HepG2 (cell line): ENCODE measurements around the gene GNG10. TPM values are rescaled to one million over a fixed set of nuclear protein-coding genes. Genes with fewer than 3 reads are reported as not detected.
A peak's percentile ranks its signal among the peaks of the same experiment; 100 is the strongest.

Experiments used
- AGO2 ChIP-seq: fragments of 200-400 bp; formaldehyde crosslinking; optimal IDR thresholded peaks from 2 replicates; pipeline ENCODE3; 2017; ENCODE audit warnings: mild to moderate bottlenecking, low read depth, low read length, moderate library complexity
- CEBPB ChIP-seq: IDR thresholded peaks from 2 replicates; pipeline ENCODE4 v1.6.1; 2011; ENCODE audit warnings: low read depth, low read length, improper control_type of control experiment, borderline replicate concordance
- GABPB1 ChIP-seq: IDR thresholded peaks from 2 replicates; pipeline ENCODE4 v1.6.1; 2016; ENCODE audit warnings: mild to moderate bottlenecking, missing genetic modification reagents, moderate library complexity, missing compliant biosample characterization
- PITX1 ChIP-seq: sonication (generic); formaldehyde crosslinking; IDR thresholded peaks from 2 replicates; pipeline ENCODE4 v1.5.1; 2020; ENCODE audit warnings: mild to moderate bottlenecking, missing genetic modification reagents
- RXRA ChIP-seq: sonication (generic); formaldehyde crosslinking; IDR thresholded peaks from 2 replicates; pipeline ENCODE4 v1.5.1; 2020; ENCODE audit warnings: missing genetic modification reagents
- TEAD3 ChIP-seq: optimal IDR thresholded peaks from 2 replicates; pipeline ENCODE3; 2016; ENCODE audit warnings: borderline replicate concordance
- YEATS4 ChIP-seq: sonication (generic); formaldehyde crosslinking; IDR thresholded peaks from 2 replicates; pipeline ENCODE4 v1.4.0; 2020; ENCODE audit warnings: missing genetic modification reagents, borderline replicate concordance
- ZFP90 ChIP-seq: sonication (generic); formaldehyde crosslinking; IDR thresholded peaks from 2 replicates; pipeline ENCODE4 v1.8.0; 2022; ENCODE audit warnings: missing genetic modification reagents, mild to moderate bottlenecking, inconsistent platforms, borderline replicate concordance
- ZNF263 ChIP-seq: sonication (generic); formaldehyde crosslinking; IDR thresholded peaks from 2 replicates; pipeline ENCODE4 v1.4.0; 2020; ENCODE audit warnings: missing genetic modification reagents
- ZNF350 ChIP-seq: sonication (generic); formaldehyde crosslinking; IDR thresholded peaks from 2 replicates; pipeline ENCODE4 v1.4.0; 2020; ENCODE audit warnings: mild to moderate bottlenecking, low read depth, missing genetic modification reagents, borderline replicate concordance
- ZNF713 ChIP-seq: sonication (generic); formaldehyde crosslinking; IDR thresholded peaks from 2 replicates; pipeline ENCODE4 v1.4.0; 2020; ENCODE audit warnings: mild to moderate bottlenecking, missing genetic modification reagents
- polyA plus RNA-seq, 8 experiments: library from polyadenylated mRNA; depleted of rRNA in 3 of 8; stranded (reverse) in 7 of 8; unstranded in 1 of 8; fragments of >200 nt; fragmentation: Illumina TruSeq in 4 of 8; extraction: Trizol in 4 of 8; gene quantifications; 2 replicates each; pipeline versions ENCODE4 v1.2.1 to v1.2.3, GENCODE V29; 2011 to 2016; ENCODE audit warnings: low read depth in 4 of 8, missing spikeins in 1 of 8, mixed read lengths in 1 of 8; ENCODE audit not compliant: insufficient read depth in 1 of 8
- total RNA-seq, 5 experiments: library from RNA; depleted of rRNA; stranded (reverse); fragments of >200 nt; fragmentation: Illumina TruSeq; extraction: Trizol; gene quantifications; 2 replicates each; pipeline ENCODE4 v1.2.3, GENCODE V29; 2016; ENCODE audit warnings: low read depth in 1 of 5
- TF ChIP-seq, protein P1 (sequence below): IDR thresholded peaks from 2 replicates; pipeline ENCODE4 v1.6.1; 2012; ENCODE audit warnings: low read length, improper control_type of control experiment
- TF ChIP-seq, protein P2 (sequence below): sonication (generic); formaldehyde crosslinking; IDR thresholded peaks from 2 replicates; pipeline ENCODE4 v1.4.0; 2020; ENCODE audit warnings: mild to moderate bottlenecking, missing genetic modification reagents
- TF ChIP-seq, protein P3 (sequence below): sonication (generic); formaldehyde crosslinking; IDR thresholded peaks from 2 replicates; pipeline ENCODE4 v1.4.0; 2020; ENCODE audit warnings: missing genetic modification reagents, borderline replicate concordance
- TF ChIP-seq, protein P4 (sequence below): sonication (generic); formaldehyde crosslinking; IDR thresholded peaks from 2 replicates; pipeline ENCODE4 v1.4.0; 2020; ENCODE audit warnings: missing genetic modification reagents, borderline replicate concordance

The GNG10 gene
- total and polyA plus RNA-seq, 2 of the 13 experiments (the other 11 are each of a cell fraction or from before 2014, with no cell fraction given), result 29.8 to 32.4 TPM

DNA sequence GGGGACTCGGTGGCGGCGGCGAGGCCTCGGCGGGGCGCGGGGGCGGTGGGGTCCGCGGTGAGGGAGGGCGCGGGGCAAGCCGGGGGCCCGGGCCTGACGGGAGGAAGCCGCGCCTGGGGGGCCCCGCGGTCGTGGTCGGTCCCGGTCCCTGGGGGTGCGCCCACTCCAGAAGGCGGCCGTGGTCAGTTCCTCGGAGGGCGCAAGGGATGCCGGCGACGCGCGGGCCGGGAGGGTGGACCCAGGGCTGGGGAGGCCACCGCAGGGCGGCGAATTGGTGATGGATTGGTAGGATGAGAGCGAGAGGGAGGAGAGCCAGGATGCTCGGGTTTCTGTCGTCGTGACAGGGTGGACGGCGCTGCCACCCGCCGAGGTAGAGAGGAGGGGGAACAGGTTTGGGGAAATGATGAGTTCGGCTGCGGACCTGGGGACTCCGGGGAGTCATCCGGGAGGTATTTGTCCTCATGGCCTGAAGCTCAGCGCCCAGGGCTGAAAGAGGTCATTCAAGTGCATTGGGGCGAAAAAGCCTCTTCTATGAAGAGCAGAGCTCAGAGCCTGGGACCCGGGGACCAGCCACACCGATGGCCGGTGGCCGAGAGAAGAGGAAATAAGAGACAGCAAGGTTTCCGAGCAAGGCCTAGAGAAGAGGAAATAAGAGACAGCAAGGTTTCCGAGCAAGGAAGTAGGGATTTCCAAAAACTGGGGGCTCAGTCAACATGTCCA, 557 bp downstream of the GNG10 start (continued):
- TF ChIP-seq, protein P1, sequence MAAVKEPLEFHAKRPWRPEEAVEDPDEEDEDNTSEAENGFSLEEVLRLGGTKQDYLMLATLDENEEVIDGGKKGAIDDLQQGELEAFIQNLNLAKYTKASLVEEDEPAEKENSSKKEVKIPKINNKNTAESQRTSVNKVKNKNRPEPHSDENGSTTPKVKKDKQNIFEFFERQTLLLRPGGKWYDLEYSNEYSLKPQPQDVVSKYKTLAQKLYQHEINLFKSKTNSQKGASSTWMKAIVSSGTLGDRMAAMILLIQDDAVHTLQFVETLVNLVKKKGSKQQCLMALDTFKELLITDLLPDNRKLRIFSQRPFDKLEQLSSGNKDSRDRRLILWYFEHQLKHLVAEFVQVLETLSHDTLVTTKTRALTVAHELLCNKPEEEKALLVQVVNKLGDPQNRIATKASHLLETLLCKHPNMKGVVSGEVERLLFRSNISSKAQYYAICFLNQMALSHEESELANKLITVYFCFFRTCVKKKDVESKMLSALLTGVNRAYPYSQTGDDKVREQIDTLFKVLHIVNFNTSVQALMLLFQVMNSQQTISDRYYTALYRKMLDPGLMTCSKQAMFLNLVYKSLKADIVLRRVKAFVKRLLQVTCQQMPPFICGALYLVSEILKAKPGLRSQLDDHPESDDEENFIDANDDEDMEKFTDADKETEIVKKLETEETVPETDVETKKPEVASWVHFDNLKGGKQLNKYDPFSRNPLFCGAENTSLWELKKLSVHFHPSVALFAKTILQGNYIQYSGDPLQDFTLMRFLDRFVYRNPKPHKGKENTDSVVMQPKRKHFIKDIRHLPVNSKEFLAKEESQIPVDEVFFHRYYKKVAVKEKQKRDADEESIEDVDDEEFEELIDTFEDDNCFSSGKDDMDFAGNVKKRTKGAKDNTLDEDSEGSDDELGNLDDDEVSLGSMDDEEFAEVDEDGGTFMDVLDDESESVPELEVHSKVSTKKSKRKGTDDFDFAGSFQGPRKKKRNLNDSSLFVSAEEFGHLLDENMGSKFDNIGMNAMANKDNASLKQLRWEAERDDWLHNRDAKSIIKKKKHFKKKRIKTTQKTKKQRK, result no peak
- 0 out of 2 replicates have a peak, but pooled peaks have one; percentile 40 for TF ChIP-seq ZFP90 (CRISPR knock-in tag)
- no peak for TF ChIP-seq PITX1 (CRISPR knock-in tag)
- TF ChIP-seq YEATS4 (CRISPR knock-in tag), result peak; percentile 8; the same call in 1 of the 2 replicates
- 0 out of 2 replicates have a peak, but pooled peaks have one; percentile 31 for TF ChIP-seq RXRA (CRISPR knock-in tag)
- TF ChIP-seq, protein P2, sequence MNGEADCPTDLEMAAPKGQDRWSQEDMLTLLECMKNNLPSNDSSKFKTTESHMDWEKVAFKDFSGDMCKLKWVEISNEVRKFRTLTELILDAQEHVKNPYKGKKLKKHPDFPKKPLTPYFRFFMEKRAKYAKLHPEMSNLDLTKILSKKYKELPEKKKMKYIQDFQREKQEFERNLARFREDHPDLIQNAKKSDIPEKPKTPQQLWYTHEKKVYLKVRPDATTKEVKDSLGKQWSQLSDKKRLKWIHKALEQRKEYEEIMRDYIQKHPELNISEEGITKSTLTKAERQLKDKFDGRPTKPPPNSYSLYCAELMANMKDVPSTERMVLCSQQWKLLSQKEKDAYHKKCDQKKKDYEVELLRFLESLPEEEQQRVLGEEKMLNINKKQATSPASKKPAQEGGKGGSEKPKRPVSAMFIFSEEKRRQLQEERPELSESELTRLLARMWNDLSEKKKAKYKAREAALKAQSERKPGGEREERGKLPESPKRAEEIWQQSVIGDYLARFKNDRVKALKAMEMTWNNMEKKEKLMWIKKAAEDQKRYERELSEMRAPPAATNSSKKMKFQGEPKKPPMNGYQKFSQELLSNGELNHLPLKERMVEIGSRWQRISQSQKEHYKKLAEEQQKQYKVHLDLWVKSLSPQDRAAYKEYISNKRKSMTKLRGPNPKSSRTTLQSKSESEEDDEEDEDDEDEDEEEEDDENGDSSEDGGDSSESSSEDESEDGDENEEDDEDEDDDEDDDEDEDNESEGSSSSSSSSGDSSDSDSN, result peak; percentile 44; the same call in 1 of the 2 replicates
- TF ChIP-seq TEAD3 (CRISPR knock-in tag), result no peak
- TF ChIP-seq CEBPB, result no peak
- TF ChIP-seq, protein P3, sequence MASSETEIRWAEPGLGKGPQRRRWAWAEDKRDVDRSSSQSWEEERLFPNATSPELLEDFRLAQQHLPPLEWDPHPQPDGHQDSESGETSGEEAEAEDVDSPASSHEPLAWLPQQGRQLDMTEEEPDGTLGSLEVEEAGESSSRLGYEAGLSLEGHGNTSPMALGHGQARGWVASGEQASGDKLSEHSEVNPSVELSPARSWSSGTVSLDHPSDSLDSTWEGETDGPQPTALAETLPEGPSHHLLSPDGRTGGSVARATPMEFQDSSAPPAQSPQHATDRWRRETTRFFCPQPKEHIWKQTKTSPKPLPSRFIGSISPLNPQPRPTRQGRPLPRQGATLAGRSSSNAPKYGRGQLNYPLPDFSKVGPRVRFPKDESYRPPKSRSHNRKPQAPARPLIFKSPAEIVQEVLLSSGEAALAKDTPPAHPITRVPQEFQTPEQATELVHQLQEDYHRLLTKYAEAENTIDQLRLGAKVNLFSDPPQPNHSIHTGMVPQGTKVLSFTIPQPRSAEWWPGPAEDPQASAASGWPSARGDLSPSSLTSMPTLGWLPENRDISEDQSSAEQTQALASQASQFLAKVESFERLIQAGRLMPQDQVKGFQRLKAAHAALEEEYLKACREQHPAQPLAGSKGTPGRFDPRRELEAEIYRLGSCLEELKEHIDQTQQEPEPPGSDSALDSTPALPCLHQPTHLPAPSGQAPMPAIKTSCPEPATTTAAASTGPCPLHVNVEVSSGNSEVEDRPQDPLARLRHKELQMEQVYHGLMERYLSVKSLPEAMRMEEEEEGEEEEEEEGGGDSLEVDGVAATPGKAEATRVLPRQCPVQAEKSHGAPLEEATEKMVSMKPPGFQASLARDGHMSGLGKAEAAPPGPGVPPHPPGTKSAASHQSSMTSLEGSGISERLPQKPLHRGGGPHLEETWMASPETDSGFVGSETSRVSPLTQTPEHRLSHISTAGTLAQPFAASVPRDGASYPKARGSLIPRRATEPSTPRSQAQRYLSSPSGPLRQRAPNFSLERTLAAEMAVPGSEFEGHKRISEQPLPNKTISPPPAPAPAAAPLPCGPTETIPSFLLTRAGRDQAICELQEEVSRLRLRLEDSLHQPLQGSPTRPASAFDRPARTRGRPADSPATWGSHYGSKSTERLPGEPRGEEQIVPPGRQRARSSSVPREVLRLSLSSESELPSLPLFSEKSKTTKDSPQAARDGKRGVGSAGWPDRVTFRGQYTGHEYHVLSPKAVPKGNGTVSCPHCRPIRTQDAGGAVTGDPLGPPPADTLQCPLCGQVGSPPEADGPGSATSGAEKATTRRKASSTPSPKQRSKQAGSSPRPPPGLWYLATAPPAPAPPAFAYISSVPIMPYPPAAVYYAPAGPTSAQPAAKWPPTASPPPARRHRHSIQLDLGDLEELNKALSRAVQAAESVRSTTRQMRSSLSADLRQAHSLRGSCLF (CRISPR knock-in tag), result 0 out of 2 replicates have a peak, but pooled peaks have one; percentile 38
- TF ChIP-seq ZNF713 (CRISPR knock-in tag), result no peak
- TF ChIP-seq, protein P4, sequence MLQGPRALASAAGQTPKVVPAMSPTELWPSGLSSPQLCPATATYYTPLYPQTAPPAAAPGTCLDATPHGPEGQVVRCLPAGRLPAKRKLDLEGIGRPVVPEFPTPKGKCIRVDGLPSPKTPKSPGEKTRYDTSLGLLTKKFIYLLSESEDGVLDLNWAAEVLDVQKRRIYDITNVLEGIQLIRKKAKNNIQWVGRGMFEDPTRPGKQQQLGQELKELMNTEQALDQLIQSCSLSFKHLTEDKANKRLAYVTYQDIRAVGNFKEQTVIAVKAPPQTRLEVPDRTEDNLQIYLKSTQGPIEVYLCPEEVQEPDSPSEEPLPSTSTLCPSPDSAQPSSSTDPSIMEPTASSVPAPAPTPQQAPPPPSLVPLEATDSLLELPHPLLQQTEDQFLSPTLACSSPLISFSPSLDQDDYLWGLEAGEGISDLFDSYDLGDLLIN, result 0 out of 2 replicates have a peak, but pooled peaks have one; percentile 23
- TF ChIP-seq ZNF350, result 0 out of 2 replicates have a peak, but pooled peaks have one; percentile 10
- TF ChIP-seq GABPB1 (CRISPR knock-in tag), result 0 out of 2 replicates have a peak, but pooled peaks have one; percentile 36
- peak; percentile 46 for TF ChIP-seq AGO2
- peak; percentile 40; the same call in 1 of the 2 replicates for TF ChIP-seq ZNF263 (CRISPR knock-in tag)
